Fibroblast of pulmonary artery (primary cell): ENCODE measurements around the gene KPNA4.
"Not testable (repeated sequence)": the region's sequence is repeated elsewhere in the genome, so short reads cannot be mapped to it uniquely, and the experiment has no call there.

Experiments
- DNase-seq: peaks from one replicate; pipeline ENCODE4 v3.0.0-alpha.2; 2010; ENCODE audit warnings: low read depth
- H3K4me3 ChIP-seq: replicated peaks from 2 replicates; pipeline ENCODE4 v1.5.1; 2011; ENCODE audit warnings: low read depth, mild to moderate bottlenecking, control low read depth, low read length, moderate library complexity
- TF ChIP-seq, protein P1 (sequence below): IDR thresholded peaks from 2 replicates; pipeline ENCODE4 v1.5.1; 2011; ENCODE audit warnings: mild to moderate bottlenecking, control low read depth, low read length, inconsistent platforms; ENCODE audit errors: missing control alignments

Gene KPNA4

DNA sequence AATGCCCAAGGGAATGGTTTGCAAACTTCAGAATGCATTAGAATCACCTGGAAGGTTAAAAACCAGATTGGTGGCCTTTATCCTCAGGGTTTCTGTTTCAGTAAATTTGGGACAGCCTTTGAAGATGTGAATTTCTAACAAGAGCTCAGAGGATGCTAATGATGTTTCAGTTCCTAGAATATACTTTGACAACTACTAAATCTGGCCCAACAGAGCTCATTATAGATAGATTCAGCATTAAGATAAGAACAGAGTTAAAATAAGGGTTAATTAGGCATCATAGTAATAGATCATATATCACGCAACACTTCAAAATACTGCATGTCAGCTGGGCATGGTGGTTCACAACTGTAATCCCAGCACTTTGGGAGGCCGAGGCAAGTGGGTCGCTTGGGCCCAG is 9.3 kb upstream of the KPNA4 start:
- TF ChIP-seq, protein P1, sequence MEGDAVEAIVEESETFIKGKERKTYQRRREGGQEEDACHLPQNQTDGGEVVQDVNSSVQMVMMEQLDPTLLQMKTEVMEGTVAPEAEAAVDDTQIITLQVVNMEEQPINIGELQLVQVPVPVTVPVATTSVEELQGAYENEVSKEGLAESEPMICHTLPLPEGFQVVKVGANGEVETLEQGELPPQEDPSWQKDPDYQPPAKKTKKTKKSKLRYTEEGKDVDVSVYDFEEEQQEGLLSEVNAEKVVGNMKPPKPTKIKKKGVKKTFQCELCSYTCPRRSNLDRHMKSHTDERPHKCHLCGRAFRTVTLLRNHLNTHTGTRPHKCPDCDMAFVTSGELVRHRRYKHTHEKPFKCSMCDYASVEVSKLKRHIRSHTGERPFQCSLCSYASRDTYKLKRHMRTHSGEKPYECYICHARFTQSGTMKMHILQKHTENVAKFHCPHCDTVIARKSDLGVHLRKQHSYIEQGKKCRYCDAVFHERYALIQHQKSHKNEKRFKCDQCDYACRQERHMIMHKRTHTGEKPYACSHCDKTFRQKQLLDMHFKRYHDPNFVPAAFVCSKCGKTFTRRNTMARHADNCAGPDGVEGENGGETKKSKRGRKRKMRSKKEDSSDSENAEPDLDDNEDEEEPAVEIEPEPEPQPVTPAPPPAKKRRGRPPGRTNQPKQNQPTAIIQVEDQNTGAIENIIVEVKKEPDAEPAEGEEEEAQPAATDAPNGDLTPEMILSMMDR, result no peak
- no peak overlapping the region for H3K4me3 ChIP-seq
- no peak for DNase-seq

DNA sequence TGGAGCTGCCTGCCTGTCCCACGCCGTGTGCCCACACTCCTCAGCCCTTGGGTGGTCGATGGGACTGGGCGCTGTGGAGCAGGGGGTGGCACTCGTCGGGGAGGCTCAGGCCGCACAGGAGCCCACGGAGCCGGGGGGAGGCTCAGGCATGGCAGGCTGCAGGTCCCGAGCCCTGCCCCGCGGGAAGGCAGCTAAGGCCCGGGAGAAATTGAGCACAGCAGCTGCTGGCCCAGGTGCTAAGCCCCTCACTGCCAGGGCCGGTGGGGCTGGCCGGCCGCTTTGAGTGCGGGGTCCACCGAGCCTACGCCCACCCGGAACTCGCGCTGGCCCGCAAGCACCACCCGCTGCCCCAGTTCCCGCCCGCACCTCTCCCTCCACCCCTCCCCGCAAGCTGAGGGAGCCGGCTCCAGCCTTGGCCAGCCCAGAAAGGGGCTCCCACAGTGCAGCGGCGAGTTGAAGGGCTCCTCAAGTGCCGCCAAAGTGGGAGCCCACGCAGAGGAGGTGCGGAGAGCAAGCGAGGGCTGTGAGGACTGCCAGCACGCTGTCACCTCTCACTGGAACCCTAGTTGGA is 8.7 kb upstream of the KPNA4 start:
- not testable (repeated sequence) for DNase-seq, H3K4me3 ChIP-seq

DNA sequence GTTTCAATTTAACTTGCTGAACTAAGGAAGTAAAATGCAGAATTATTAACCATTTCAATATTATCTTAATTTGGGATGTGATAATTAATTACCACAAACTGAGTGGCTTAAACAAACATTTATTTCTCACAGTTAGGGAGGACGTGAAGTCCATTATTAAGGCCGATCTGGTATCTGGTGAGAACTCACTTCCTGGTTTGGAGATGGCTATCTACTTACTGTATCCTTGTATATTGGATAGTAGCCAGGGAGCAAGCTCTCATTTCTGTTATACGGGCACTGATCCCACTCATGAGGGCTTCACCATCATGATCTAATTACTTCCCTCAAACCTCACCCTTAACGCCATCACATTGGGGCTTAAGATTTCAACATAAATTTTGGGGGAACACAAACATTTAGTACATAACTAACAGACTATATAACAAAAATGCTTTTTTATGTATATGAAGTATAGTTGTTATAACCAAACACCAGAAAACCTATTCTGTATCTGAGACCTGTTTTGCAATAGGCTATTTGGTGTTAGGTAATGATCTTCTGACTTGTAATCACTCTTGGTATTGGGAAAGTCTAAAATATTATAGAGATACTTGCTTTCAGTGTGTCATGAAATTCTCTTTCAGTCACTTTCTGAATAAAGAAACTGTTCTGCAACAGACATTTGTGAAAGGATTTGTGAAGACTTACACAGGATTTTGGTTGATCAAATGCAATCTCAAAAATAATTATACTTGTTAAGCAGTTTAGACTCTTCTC is 4.7 kb upstream of the KPNA4 start:
- H3K4me3 ChIP-seq, result no peak overlapping the region
- no peak for DNase-seq
- TF ChIP-seq, protein P1, result no peak

DNA sequence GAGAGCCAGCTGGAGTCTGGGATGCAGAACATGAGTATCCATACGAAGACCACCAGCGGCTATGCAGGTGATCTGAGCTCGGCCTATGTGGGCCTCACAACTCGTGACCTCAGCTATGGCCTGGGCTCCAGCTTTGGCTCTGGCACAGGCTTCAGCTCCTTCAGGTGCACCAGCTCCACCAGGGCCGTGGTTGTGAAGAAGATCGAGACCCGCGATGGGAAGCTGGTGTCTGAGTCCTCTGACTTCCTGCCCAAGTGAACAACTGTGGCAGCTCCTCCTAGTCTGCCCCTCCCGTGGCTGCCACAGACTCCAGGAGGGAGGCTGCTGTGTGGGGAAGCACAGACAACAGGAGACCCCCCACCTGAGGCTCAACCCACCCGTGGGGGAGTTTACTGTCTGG is 3.6 kb upstream of the KPNA4 start:
- DNase-seq, result no peak
- H3K4me3 ChIP-seq, result no peak overlapping the region
- TF ChIP-seq, protein P1, result no peak

DNA sequence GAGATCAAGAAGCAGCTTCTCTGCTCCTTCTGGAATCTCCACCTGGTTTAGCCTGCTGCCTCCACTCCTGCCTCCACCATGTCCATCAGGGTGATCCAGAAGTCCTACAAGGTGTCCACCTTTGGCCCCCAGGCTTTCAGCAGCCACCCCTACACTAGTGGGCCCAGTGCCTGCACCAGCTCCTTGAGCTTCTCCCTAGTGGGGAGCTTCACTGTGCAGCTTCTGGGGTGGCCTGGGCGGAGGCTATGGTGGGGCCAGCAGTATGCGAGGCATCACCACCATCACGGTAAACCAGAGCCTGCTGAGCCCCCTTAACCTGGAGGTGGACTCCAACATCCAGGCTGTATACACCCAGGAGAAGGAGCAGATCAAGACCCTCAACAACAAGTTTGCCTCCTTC is 2.4 kb upstream of the KPNA4 start:
- no peak overlapping the region for H3K4me3 ChIP-seq
- TF ChIP-seq, protein P1, result no peak
- DNase-seq, result no peak

DNA sequence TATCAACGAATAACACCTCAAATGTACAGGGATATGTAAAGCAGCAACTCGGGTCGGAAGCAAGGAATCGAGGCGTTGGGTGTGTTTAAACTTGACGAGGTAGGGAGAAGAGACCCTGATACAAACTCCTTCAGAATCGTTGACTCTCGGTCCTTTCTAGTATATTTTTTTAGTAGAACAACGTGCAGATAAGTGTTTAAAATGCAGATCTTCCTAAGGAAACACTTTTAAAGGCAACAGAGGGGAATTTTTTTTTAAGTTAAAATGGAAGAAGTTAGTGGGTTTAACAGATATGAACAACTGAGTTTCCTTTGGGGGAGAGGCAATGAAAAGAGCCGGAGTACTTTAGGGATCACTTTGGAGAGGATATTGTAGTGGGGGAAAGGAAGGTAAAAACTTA is 1.1 kb upstream of the KPNA4 start:
- TF ChIP-seq, protein P1, result no peak
- H3K4me3 ChIP-seq, result peak overlapping the region; percentile 89
- no peak for DNase-seq

DNA sequence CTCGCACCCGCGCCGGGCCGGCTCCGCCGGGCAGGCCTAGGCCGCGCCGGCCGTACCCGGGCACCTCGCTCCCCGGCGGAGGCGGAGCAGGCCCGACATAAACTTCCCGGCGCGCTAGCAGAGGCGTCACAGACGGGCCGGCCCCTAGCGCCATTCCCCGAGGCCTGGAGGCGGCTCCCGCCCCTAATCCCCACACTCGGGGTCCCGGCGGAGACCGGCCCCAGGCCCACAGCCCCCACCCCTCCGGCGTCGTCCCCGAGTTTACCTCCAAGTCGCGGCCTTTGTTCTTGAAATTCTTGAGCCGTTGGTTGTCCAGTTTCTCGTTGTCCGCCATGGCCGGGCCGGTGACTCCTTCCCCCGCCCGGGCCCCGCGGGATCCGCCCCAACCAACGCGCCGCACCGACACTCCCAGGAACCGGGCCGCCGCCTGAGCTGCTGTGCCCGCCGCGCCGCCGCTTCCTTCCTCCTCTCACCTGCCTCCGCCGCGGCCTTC is 376 bp downstream of the KPNA4 start:
- peak; percentile 58 for DNase-seq
- TF ChIP-seq, protein P1, result no peak
- peak overlapping the region; percentile 89 for H3K4me3 ChIP-seq
